Right lobe of liver (tissue), 4 donors: ENCODE results near the gene SCYGR6.

ENCODE experiments used
- POLR2A ChIP-seq: fragments of 450-650 bp; IDR thresholded peaks from one replicate; pipeline ENCODE4 v1.6.1; 2017; ENCODE audit warnings: antibody characterized with exemption, mild to moderate bottlenecking
- TF ChIP-seq, protein P1 (sequence below), 4 donors: fragments of 200-600 bp in 3 of 4; fragments of 450-650 bp in 1 of 4; IDR thresholded peaks; one replicate each; pipeline versions ENCODE4 v1.5.1 to v1.8.0; 2016 to 2022; ENCODE audit warnings: antibody characterized with exemption in 4 of 4, mild to moderate bottlenecking in 2 of 4
- donor health status: DM: no; HTN: no; CAD: no.
- donor health status: DM: no; HTN: no; CAD: no.
- donor health status: DM: no; HTN: yes; CAD: no.

DNA sequence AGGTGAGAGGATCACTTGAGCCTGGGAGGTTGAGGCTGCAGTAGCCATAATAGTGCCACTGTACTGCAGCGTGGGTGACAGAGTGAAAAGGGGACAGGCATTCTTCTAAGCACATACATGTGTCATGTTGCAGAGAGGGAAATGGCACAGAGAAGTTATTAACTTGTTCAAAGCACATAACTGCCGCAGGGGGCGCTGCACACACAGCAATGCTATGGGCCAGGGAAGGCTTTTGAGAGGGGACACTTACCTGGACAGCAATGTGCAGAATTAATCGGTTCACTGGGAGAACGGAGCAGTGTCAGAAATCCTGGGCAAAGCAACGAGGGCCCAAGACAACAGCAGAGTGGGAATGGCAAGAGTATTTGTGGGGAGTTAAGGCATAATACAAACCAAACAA, 23.5 kb upstream of the SCYGR6 start:
- TF ChIP-seq, protein P1, sequence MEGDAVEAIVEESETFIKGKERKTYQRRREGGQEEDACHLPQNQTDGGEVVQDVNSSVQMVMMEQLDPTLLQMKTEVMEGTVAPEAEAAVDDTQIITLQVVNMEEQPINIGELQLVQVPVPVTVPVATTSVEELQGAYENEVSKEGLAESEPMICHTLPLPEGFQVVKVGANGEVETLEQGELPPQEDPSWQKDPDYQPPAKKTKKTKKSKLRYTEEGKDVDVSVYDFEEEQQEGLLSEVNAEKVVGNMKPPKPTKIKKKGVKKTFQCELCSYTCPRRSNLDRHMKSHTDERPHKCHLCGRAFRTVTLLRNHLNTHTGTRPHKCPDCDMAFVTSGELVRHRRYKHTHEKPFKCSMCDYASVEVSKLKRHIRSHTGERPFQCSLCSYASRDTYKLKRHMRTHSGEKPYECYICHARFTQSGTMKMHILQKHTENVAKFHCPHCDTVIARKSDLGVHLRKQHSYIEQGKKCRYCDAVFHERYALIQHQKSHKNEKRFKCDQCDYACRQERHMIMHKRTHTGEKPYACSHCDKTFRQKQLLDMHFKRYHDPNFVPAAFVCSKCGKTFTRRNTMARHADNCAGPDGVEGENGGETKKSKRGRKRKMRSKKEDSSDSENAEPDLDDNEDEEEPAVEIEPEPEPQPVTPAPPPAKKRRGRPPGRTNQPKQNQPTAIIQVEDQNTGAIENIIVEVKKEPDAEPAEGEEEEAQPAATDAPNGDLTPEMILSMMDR (IDR thresholded peaks at IDR 0.05), result no peak
- TF ChIP-seq POLR2A, result no peak
